GM23338 (cell line): ENCODE measurements around the gene NR4A2. TPM values are rescaled to one million over a fixed set of nuclear protein-coding genes. Genes with fewer than 3 reads are reported as not detected.

Source experiments
- ATAC-seq: fragments of 200-7000 bp; cut with Tn5 transposase; 3 replicates; pipeline ENCODE4 v1.9.1; 2020
- DNase-seq: peaks from one replicate; pipeline ENCODE4 v3.0.0-alpha.2; 2015; ENCODE audit warnings: low spot score
- H2AFZ ChIP-seq: fragments of 200-600 bp; sonication (generic); 2 replicates; pipeline ENCODE4 v1.8.0; 2016; ENCODE audit warnings: antibody characterized with exemption, mild to moderate bottlenecking, moderate library complexity
- H3F3A ChIP-seq: fragments of 200-600 bp; sonication (generic); replicated peaks from 2 replicates; pipeline ENCODE4 v1.8.0; 2017; ENCODE audit warnings: antibody characterized with exemption, mixed run types, low read depth
- H3K27ac ChIP-seq: fragments of 200-600 bp; sonication (generic); 2 replicates; pipeline ENCODE4 v1.6.1; 2016; ENCODE audit warnings: low read depth
- H3K27me3 ChIP-seq: fragments of 200-600 bp; sonication (generic); 2 replicates; pipeline ENCODE4 v1.8.0; 2016; ENCODE audit warnings: mild to moderate bottlenecking, mixed run types, moderate library complexity; ENCODE audit not compliant: insufficient read depth
- H3K36me3 ChIP-seq: fragments of 200-600 bp; sonication (generic); 2 replicates; pipeline ENCODE4 v1.8.0; 2016; ENCODE audit warnings: mild to moderate bottlenecking; ENCODE audit not compliant: insufficient read depth
- H3K4me1 ChIP-seq: fragments of 200-600 bp; sonication (generic); 2 replicates; pipeline ENCODE4 v1.8.0; 2016; ENCODE audit warnings: mild to moderate bottlenecking, moderate library complexity; ENCODE audit not compliant: insufficient read depth
- H3K4me2 ChIP-seq: fragments of 200-600 bp; sonication (generic); 2 replicates; pipeline ENCODE4 v1.7.1; 2017; ENCODE audit warnings: mixed run types
- H3K4me3 ChIP-seq: fragments of 200-600 bp; sonication (generic); 2 replicates; pipeline ENCODE4 v1.6.1; 2016; ENCODE audit warnings: mixed run types
- H3K79me2 ChIP-seq: fragments of 200-600 bp; sonication (generic); replicated peaks from 2 replicates; pipeline ENCODE4 v1.8.0; 2017; ENCODE audit warnings: mild to moderate bottlenecking; ENCODE audit not compliant: insufficient read depth
- H3K9me2 ChIP-seq: fragments of 200-600 bp; sonication (generic); 2 replicates; pipeline ENCODE4 v1.8.0; 2017; ENCODE audit not compliant: insufficient read depth
- H4K20me1 ChIP-seq: fragments of 200-600 bp; sonication (generic); replicated peaks from 2 replicates; pipeline ENCODE4 v1.8.0; 2017; ENCODE audit warnings: mild to moderate bottlenecking; ENCODE audit not compliant: insufficient read depth
- H3K27ac Mint-ChIP-seq: 2 replicates; pipeline ENCODE4 v1.8.0; 2020; ENCODE audit warnings: inconsistent platforms, mild to moderate bottlenecking, moderate library complexity, mixed read lengths
- H3K27me3 Mint-ChIP-seq: 3 replicates; pipeline ENCODE4 v1.8.0; 2022; ENCODE audit warnings: low read depth, mild to moderate bottlenecking, moderate library complexity, mixed read lengths, inconsistent platforms; ENCODE audit not compliant: insufficient read depth, poor library complexity
- H3K36me3 Mint-ChIP-seq: 3 replicates; pipeline ENCODE4 v1.8.0; 2021; ENCODE audit warnings: low read depth, mild to moderate bottlenecking, inconsistent platforms, moderate library complexity, mixed read lengths
- H3K4me1 Mint-ChIP-seq: 3 replicates; pipeline ENCODE4 v1.8.0; 2020; ENCODE audit warnings: mild to moderate bottlenecking, inconsistent platforms, mixed read lengths
- H3K4me3 Mint-ChIP-seq: 3 replicates; pipeline ENCODE4 v1.8.0; 2021; ENCODE audit warnings: moderate library complexity, mild to moderate bottlenecking, inconsistent platforms, mixed read lengths
- H3K9me3 Mint-ChIP-seq: 3 replicates; pipeline ENCODE4 v1.8.0; 2020; ENCODE audit warnings: moderate library complexity, mild to moderate bottlenecking, inconsistent platforms, mixed read lengths
- CREB1 ChIP-seq: fragments of 250-450 bp; sonication (Bioruptor Pico); IDR thresholded peaks from 2 replicates; pipeline ENCODE4 v1.5.0; 2020; ENCODE audit warnings: low read depth, mild to moderate bottlenecking, moderate library complexity
- EZH2 ChIP-seq: fragments of 200-600 bp; sonication (generic); IDR thresholded peaks from one replicate; pipeline ENCODE4 v1.8.0; 2017; ENCODE audit warnings: antibody characterized with exemption, mild to moderate bottlenecking, low read depth; ENCODE audit not compliant: unreplicated experiment
- EZH2phosphoT487 ChIP-seq: fragments of 200-600 bp; sonication (generic); IDR thresholded peaks from one replicate; pipeline ENCODE4 v1.8.1; 2018; ENCODE audit warnings: antibody characterized with exemption; ENCODE audit not compliant: unreplicated experiment
- JUNB ChIP-seq: IDR thresholded peaks from one replicate; pipeline ENCODE4 v1.6.1; 2016; ENCODE audit warnings: antibody characterized with exemption; ENCODE audit not compliant: unreplicated experiment
- NANOG ChIP-seq: IDR thresholded peaks from 2 replicates; pipeline ENCODE4 v1.6.1; 2016; ENCODE audit warnings: antibody characterized with exemption, borderline replicate concordance
- POLR2AphosphoS5 ChIP-seq: IDR thresholded peaks from 2 replicates; pipeline ENCODE4 v1.6.1; 2016; ENCODE audit warnings: antibody characterized with exemption, low read depth
- REST ChIP-seq: IDR thresholded peaks from one replicate; pipeline ENCODE4 v1.6.1; 2018; ENCODE audit warnings: antibody characterized with exemption; ENCODE audit not compliant: unreplicated experiment
- STAT1 ChIP-seq: IDR thresholded peaks from one replicate; pipeline ENCODE4 v1.6.1; 2016; ENCODE audit warnings: antibody characterized with exemption; ENCODE audit not compliant: unreplicated experiment
- ZNF114 ChIP-seq: fragments of 250-450 bp; sonication (Bioruptor Pico); IDR thresholded peaks from 2 replicates; pipeline ENCODE4 v1.5.0; 2020; ENCODE audit warnings: mild to moderate bottlenecking, moderate library complexity
- ZNF331 ChIP-seq: fragments of 250-450 bp; sonication (Bioruptor Pico); IDR thresholded peaks from 2 replicates; pipeline ENCODE4 v1.5.0; 2020; ENCODE audit warnings: low read depth, mild to moderate bottlenecking, moderate library complexity
- ZNF462 ChIP-seq: fragments of 250-450 bp; sonication (Bioruptor Pico); IDR thresholded peaks from 2 replicates; pipeline ENCODE4 v1.5.0; 2020; ENCODE audit warnings: mild to moderate bottlenecking, moderate library complexity
- polyA plus RNA-seq: library from polyadenylated mRNA; unstranded; fragments of >200 nt; fragmentation: Nextera tagmentation; extraction: Ambion mirVana; gene quantifications from 2 replicates; pipeline ENCODE4 v1.2.1, GENCODE V29; 2016
- total RNA-seq: library from RNA; depleted of rRNA; stranded (reverse); fragments of >200 nt; shearing (Covaris generic); gene quantifications from 2 replicates; pipeline ENCODE4 v1.2.3, GENCODE V29; 2014
- TF ChIP-seq, protein P1 (sequence below), 2 experiments: fragments of 200-600 bp in 1 of 2; sonication (generic) in 1 of 2; conservative IDR thresholded peaks; 2 replicates each; pipeline versions ENCODE4 v1.5.1 to v1.6.1; 2016 to 2017; ENCODE audit warnings: antibody characterized with exemption in 2 of 2, low read depth in 2 of 2, mild to moderate bottlenecking in 2 of 2, moderate library complexity in 1 of 2
- TF ChIP-seq, protein P2 (sequence below): IDR thresholded peaks from 2 replicates; pipeline ENCODE4 v1.6.1; 2016; ENCODE audit warnings: antibody characterized with exemption

Gene NR4A2
- total and polyA plus RNA-seq, 2 experiments from 2014 or later, result 0.49 to 0.71 TPM

GRCh38 chr2:156317631-156318030 lies 14.9 kb downstream of the NR4A2 start:
- H3K27ac Mint-ChIP-seq, result no peak overlapping the region

More at GRCh38 chr2:156317631-156318030, 14.9 kb downstream of the NR4A2 start:
- peaks cover 8% of the 10 kb centered on the region for H3F3A ChIP-seq
- no peak overlapping the region for H3K4me3 ChIP-seq
- TF ChIP-seq CREB1 (CRISPR knock-in tag), result no peak
- TF ChIP-seq STAT1, result no peak
- no peak for TF ChIP-seq ZNF114 (CRISPR knock-in tag)
- TF ChIP-seq, protein P1, sequence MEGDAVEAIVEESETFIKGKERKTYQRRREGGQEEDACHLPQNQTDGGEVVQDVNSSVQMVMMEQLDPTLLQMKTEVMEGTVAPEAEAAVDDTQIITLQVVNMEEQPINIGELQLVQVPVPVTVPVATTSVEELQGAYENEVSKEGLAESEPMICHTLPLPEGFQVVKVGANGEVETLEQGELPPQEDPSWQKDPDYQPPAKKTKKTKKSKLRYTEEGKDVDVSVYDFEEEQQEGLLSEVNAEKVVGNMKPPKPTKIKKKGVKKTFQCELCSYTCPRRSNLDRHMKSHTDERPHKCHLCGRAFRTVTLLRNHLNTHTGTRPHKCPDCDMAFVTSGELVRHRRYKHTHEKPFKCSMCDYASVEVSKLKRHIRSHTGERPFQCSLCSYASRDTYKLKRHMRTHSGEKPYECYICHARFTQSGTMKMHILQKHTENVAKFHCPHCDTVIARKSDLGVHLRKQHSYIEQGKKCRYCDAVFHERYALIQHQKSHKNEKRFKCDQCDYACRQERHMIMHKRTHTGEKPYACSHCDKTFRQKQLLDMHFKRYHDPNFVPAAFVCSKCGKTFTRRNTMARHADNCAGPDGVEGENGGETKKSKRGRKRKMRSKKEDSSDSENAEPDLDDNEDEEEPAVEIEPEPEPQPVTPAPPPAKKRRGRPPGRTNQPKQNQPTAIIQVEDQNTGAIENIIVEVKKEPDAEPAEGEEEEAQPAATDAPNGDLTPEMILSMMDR (conservative IDR thresholded peaks at IDR 0.05; ENCODE audit: low read depth in 2 of 2), result no peak
- no peak for TF ChIP-seq NANOG
- TF ChIP-seq ZNF331 (CRISPR knock-in tag), result no peak
- no peak for TF ChIP-seq JUNB
- no peak for TF ChIP-seq REST
- TF ChIP-seq POLR2AphosphoS5, result no peak
- no peak for TF ChIP-seq EZH2phosphoT487
- TF ChIP-seq ZNF462 (CRISPR knock-in tag), result no peak
- TF ChIP-seq, protein P2, sequence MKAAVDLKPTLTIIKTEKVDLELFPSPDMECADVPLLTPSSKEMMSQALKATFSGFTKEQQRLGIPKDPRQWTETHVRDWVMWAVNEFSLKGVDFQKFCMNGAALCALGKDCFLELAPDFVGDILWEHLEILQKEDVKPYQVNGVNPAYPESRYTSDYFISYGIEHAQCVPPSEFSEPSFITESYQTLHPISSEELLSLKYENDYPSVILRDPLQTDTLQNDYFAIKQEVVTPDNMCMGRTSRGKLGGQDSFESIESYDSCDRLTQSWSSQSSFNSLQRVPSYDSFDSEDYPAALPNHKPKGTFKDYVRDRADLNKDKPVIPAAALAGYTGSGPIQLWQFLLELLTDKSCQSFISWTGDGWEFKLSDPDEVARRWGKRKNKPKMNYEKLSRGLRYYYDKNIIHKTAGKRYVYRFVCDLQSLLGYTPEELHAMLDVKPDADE, result no peak
- TF ChIP-seq EZH2, result no peak
- DNase-seq (no peak), ATAC-seq (no peak)
- H3K9me3 Mint-ChIP-seq, result peaks cover 16% of the 10 kb centered on the region
- H3K27me3 Mint-ChIP-seq, result peaks cover 43% of the 10 kb centered on the region
- no peaks in the 10 kb centered on the region for H3K79me2 ChIP-seq
- H3K27ac ChIP-seq, result no peak overlapping the region
- no peak overlapping the region for H2AFZ ChIP-seq
- no peak overlapping the region for H3K4me3 Mint-ChIP-seq
- no peaks in the 10 kb centered on the region for H4K20me1 ChIP-seq
- H3K9me2 ChIP-seq, result no peaks in the 10 kb centered on the region
- peaks cover 63% of the 10 kb centered on the region for H3K27me3 ChIP-seq
- no peak overlapping the region for H3K4me2 ChIP-seq
- peaks cover 7% of the 10 kb centered on the region for H3K36me3 Mint-ChIP-seq
- H3K4me1 ChIP-seq, result peaks cover 20% of the 10 kb centered on the region
- H3K4me1 Mint-ChIP-seq, result peaks cover 10% of the 10 kb centered on the region
- H3K36me3 ChIP-seq, result no peaks in the 10 kb centered on the region
